ENCODE measurements around the gene TXNDC9.
"Not testable (repeated sequence)": the region's sequence is repeated elsewhere in the genome, so short reads cannot be mapped to it uniquely, and the experiment has no call there.

The TXNDC9 gene

GRCh38 chr2:99335911-99336803, at the start of gene TXNDC9:
TSS of gene TXNDC9 (minus strand) at chr2:99336333. CDS start at chr2:99333210, 3,123 bp downstream.
- peak; percentile 97 for DNase-seq

- DNase-seq: no peak
Observed at GRCh38 chr2:99382143-99382542, 46.0 kb upstream of the TXNDC9 start.

DNA sequence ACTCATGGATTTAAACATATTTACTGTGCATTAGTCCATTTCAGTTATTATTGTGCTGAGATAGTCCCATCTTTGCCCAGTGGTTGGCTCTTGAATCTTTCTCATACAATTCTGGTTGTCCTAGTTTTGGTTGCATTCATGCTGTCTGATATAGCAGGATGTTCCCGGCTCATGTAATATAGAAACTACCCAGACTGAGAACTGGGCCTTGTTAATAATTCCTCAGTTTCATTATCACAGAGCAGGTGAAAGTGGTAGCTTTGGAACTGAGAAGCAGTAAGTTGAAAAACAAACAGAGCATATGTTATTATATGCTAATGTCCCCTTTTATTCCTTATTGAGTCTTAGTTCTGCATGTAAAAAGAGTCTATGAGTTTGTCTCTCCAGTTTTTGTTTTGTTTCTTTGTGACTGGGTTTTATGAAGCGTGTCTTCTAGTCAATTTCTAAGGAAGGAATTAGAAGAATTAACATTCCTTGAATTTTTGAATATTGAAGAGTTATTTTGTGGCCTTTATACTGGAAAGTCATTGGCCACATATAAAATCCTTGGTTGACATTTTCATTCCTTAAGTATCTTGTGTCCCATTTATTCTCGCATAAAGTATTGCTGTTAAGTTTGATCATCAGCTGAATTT, 44.4 kb upstream of the TXNDC9 start:
- no peak for DNase-seq

- no peak for DNase-seq
Observed at GRCh38 chr2:99377879-99378278, 41.7 kb upstream of the TXNDC9 start.

GRCh38 chr2:99376254-99376864, 40.2 kb upstream of the TXNDC9 start:
- no peak for DNase-seq

GRCh38 chr2:99374747-99375146, 38.6 kb upstream of the TXNDC9 start:
- DNase-seq: no peak

GRCh38 chr2:99373144-99373543, 37.0 kb upstream of the TXNDC9 start:
- DNase-seq: no peak

GRCh38 chr2:99368854-99369253, 32.7 kb upstream of the TXNDC9 start:
- not testable (repeated sequence) for DNase-seq

GRCh38 chr2:99365661-99366060, 29.5 kb upstream of the TXNDC9 start:
- no peak for DNase-seq

DNA sequence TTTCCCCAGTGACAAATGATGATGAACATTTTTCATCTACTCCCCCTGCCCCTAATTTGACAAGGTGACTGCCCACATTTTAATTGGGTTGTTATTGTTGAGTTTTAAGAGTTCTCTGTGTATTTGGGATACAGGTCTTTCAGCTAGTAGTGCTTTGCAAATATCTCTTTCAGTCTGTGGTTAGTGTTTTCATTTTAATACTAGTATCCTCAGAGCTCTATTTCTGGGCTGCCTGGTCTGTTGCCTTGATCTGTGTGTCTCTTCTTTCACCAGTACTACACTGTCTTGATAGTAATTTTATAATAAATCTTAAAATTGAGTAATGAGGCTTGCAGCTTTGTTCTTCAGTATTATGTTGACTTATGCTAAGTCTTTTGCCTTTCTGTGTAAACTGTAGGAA, 20.7 kb upstream of the TXNDC9 start:
- no peak for DNase-seq

- DNase-seq: not testable (repeated sequence)
Observed at GRCh38 chr2:99354825-99355224, 18.7 kb upstream of the TXNDC9 start.

- DNase-seq: no peak
Observed at GRCh38 chr2:99354070-99354469, 17.9 kb upstream of the TXNDC9 start.

DNA sequence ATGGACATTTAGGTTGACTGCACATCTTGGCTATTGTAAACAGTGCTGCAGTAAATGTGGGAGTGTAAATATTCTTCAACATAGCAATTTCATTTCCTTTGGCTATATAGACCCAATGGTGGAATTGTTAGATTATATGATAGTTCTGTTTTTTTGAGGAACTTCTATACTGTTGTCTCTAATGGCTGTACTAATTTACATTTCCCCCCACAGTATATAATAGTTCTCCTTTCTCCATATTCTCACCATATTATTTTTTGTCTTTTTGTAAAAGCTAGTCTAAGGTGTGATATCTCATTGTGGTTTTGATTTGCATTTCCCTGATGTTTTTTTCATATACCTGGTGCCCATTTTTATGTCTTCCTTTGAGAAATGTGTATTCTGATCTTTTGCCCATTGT, 14.1 kb upstream of the TXNDC9 start:
- no peak for DNase-seq

DNA sequence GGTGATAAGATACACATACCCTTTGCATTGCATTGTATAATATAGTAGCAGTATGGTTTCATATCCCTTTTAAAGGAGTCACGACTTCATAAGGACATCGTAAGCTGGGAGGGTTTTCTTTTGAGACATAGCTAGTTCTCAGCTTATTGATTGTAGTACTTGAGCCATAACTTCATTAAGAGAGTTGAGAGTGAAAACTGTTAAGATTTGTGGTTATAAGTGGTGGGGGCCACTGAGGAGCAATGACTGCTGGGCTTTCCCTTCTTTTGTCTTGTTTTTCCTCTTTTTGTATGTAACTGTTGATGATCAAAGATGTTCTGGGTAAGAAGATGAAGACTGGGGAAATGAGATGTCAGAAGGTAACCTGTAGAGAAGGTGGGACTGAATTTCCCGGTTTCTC, 12.0 kb upstream of the TXNDC9 start:
- DNase-seq: no peak

- no peak for DNase-seq
Observed at GRCh38 chr2:99346218-99346617, 10.1 kb upstream of the TXNDC9 start.

DNA sequence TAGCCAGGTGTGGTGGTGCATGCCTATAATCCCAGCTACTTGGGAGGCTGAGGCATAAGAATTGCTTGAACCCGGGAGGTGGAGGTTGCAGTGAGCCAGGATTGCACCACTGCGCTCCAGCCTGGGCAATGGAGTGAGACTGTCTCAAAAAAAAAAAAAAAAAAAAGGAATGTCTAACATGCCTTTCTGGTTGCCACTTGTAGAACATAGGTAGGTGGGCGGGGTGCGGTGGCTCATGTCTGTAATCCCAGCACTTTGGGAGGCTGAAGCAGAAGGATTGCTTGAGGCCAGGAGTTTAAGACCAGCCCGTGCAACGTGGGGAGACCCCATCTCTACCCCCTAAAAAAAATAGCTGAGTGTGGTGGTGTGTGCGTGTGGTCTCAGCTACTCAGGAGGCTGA, 9.3 kb upstream of the TXNDC9 start:
- DNase-seq: not testable (repeated sequence)

GRCh38 chr2:99342536-99342935, 6.4 kb upstream of the TXNDC9 start:
- no peak for DNase-seq

GRCh38 chr2:99340669-99341236, 4.6 kb upstream of the TXNDC9 start:
- no peak for DNase-seq

DNA sequence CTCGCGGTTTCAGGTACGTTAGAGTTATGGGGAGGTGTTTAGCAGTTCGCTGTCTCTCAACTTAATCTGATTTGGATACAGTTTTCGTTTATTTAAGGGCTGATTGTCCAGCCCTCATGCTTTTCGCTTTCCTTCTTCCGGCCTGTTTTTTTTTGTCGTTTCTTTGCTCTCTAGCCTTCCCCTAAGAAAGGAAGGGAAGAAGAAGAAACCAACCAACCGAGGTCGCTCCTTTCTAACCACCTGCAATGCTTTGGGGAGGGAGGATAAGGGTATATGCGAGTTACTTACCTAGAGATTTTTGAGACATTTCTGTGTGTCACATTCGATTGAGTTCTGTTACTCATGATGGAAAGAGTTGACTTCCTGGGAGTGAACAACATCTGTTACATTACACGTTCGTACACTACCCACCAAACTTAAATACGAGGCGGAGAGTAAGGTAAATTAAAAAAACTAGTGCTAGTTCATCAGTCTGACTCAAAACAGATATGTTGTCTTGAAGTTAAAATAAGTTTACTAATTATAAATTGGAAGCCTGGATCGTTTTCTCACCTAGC, 2.0 kb upstream of the TXNDC9 start:
- no peak for DNase-seq

GRCh38 chr2:99337113-99338028, 1.2 kb upstream of the TXNDC9 start, which contains the start of gene EIF5B:
TSS of gene EIF5B (plus strand) at chr2:99337389. CDS start at chr2:99337555, 166 bp downstream.
- DNase-seq: peak; percentile 96

DNA sequence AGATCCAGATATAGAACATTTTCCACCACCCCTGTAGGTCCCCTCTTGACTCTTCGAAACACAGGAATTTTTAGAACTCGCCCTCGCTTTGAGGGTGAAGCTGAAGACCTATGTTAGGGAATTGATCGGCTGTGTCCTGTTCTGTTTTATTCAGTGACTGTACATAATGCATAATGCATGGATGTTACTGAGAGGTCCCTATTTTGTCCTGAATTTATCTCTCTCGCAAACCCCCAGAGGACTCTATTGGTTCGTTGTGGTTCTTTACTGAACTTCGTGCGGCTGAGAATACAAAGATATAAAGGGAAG, 625 bp upstream of the TXNDC9 start:
- no peak for DNase-seq

- DNase-seq: no peak
Observed at GRCh38 chr2:99325384-99325783, 10.7 kb downstream of the TXNDC9 start.
